ENCODE results near the gene TIGD6.
"Not testable (repeated sequence)": the region's sequence is repeated elsewhere in the genome, so short reads cannot be mapped to it uniquely, and the experiment has no call there.

TIGD6 gene

DNA sequence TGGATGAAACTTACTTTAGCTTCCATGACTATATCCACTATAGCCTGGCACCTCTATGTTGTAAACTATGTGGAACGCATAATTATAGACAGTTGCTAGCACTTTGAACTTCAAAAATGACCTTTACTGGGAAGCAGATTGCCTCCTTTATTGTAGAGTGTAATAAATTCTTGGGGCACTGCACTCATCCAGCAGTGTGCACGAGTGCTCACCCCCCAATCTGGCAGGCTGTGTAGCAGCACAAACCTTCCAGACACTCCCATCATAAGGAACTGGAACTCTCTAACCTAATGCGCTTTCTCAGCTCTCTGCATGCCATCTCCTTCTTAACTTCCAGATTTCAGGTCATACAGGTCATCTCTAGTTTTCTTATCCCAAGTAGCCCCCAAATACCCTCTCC lies 54.3 kb downstream of the TIGD6 start:
- no peak overlapping the region for H3K4me2 ChIP-seq (ENCODE audit: low read depth, low read length, poor library complexity, severe bottlenecking)
- TF ChIP-seq, protein P1, sequence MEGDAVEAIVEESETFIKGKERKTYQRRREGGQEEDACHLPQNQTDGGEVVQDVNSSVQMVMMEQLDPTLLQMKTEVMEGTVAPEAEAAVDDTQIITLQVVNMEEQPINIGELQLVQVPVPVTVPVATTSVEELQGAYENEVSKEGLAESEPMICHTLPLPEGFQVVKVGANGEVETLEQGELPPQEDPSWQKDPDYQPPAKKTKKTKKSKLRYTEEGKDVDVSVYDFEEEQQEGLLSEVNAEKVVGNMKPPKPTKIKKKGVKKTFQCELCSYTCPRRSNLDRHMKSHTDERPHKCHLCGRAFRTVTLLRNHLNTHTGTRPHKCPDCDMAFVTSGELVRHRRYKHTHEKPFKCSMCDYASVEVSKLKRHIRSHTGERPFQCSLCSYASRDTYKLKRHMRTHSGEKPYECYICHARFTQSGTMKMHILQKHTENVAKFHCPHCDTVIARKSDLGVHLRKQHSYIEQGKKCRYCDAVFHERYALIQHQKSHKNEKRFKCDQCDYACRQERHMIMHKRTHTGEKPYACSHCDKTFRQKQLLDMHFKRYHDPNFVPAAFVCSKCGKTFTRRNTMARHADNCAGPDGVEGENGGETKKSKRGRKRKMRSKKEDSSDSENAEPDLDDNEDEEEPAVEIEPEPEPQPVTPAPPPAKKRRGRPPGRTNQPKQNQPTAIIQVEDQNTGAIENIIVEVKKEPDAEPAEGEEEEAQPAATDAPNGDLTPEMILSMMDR (IDR thresholded peaks at IDR 0.05; ENCODE audit: insufficient read depth, low read length, poor library complexity, severe bottlenecking): no peak
- TF ChIP-seq EZH2phosphoT487 (conservative IDR thresholded peaks at IDR 0.05; ENCODE audit: low read length): no peak
- no peaks in the 10 kb centered on the region for H3K36me3 ChIP-seq (ENCODE audit: low read length)
- H3K9me2 ChIP-seq (replicated peaks; ENCODE audit: insufficient read depth, low read length): no peaks in the 10 kb centered on the region
- H2AFZ ChIP-seq (ENCODE audit: low read depth, low read length, severe bottlenecking): no peak overlapping the region
- no peaks in the 10 kb centered on the region for H3K9me3 ChIP-seq (ENCODE audit: insufficient read depth, low read length)
- H3K27me3 ChIP-seq (ENCODE audit: low read length): no peaks in the 10 kb centered on the region
- no peak overlapping the region for H3K4me3 ChIP-seq (ENCODE audit: insufficient read depth, low read length, poor library complexity, severe bottlenecking)
- no peaks in the 10 kb centered on the region for H4K20me1 ChIP-seq (ENCODE audit: low read depth, low read length)
- H3K27ac ChIP-seq (ENCODE audit: low read depth, low read length): no peak overlapping the region
- no peak overlapping the region for H3K9ac ChIP-seq (ENCODE audit: low read length)
- no peaks in the 10 kb centered on the region for H3F3A ChIP-seq (ENCODE audit: insufficient read depth)
- no peaks in the 10 kb centered on the region for H3K79me2 ChIP-seq (ENCODE audit: insufficient read depth, low read length)

DNA sequence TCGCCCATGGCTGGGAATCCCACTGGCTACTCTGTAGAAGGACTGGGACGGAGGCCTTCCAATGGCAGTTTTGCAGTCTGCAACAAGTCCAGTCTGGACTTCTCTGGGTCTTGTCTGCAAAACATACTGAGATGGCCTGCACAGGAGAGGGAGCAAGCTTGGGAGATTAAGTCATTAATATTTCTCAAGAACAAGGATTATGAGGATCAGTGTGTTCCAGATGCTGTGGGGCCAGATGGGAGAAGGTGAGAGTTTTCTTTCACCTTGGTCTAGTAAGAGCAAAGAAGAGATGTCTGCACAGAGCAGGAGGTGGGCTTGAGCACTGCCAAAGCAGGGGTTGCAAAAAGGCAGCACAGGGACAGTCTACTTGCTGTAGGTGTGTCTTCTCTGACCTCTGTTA lies 55.8 kb downstream of the TIGD6 start, which contains the start of gene PDE6A:
Gene PDE6A, minus strand, starts transcription at position 128 of the 400 bp plus-strand sequence. Its CDS starts 120 bp downstream, at position 8.
- Histone ChIP-seq H3K27me3 (ENCODE audit: low read length) (no peaks in the 10 kb centered on the region), H3K27ac (ENCODE audit: low read depth, low read length) (no peak within 1 kb of the TSS), H3K79me2 (ENCODE audit: insufficient read depth, low read length) (no peaks in the 10 kb centered on the region), H3K9me3 (ENCODE audit: insufficient read depth, low read length) (no peaks in the 10 kb centered on the region), H3K4me3 (ENCODE audit: insufficient read depth, low read length, poor library complexity, severe bottlenecking) (no peak within 1 kb of the TSS), H3K4me2 (ENCODE audit: low read depth, low read length, poor library complexity, severe bottlenecking) (no peak within 1 kb of the TSS), H4K20me1 (ENCODE audit: low read depth, low read length) (no peaks in the 10 kb centered on the region), H2AFZ (ENCODE audit: low read depth, low read length, severe bottlenecking) (no peak within 1 kb of the TSS), H3K9me2 (replicated peaks; ENCODE audit: insufficient read depth, low read length) (no peaks in the 10 kb centered on the region), H3K9ac (ENCODE audit: low read length) (no peak within 1 kb of the TSS), H3F3A (ENCODE audit: insufficient read depth) (no peaks in the 10 kb centered on the region), H3K36me3 (ENCODE audit: low read length) (no peaks in the 10 kb centered on the region)
- no peak for TF ChIP-seq EZH2phosphoT487 (conservative IDR thresholded peaks at IDR 0.05; ENCODE audit: low read length)
- TF ChIP-seq, protein P1 (IDR thresholded peaks at IDR 0.05; ENCODE audit: insufficient read depth, low read length, poor library complexity, severe bottlenecking): no peak

DNA sequence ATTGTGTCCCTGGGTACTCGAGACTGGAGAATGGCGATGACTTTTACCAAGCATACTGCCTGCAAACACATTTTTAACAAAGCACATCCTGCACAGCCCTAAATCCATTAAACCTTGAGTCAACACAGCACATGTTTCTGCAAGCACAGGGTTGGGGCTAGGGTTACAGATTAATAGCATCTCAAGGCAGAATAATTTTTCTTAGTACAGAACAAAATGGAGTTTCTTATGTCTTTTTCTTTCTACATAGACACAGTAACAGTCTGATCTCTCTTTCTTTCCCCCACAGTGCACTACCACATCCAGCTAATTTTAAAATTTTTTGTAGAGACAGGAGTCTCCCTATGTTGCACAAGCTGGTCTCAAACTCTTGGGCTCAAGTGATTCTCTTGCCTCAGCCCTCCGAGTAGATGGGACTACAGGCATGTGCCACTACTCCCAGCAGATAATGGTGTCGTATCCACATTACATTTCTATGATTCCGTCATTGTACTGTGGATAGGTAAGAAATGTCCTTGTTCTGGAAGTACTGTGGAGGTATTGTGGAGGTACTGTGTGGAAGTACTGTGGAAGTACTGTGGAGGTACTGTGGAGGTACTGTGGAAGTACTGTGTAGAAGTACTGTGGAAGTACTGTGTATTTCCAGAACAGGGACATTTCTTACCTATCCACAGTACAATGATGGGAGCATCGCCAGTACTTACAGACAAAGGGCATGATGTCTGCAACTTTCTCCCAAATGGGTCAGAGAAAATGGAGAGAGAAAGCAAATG lies 57.1 kb downstream of the TIGD6 start:
- not testable (repeated sequence) for H3K9me3 ChIP-seq (ENCODE audit: insufficient read depth, low read length); H3K27me3 ChIP-seq (ENCODE audit: low read length); H3K4me3 ChIP-seq (ENCODE audit: insufficient read depth, low read length, poor library complexity, severe bottlenecking); H3K79me2 ChIP-seq (ENCODE audit: insufficient read depth, low read length); H3K36me3 ChIP-seq (ENCODE audit: low read length); H3K9ac ChIP-seq (ENCODE audit: low read length); H3K27ac ChIP-seq (ENCODE audit: low read depth, low read length); H3F3A ChIP-seq (ENCODE audit: insufficient read depth); H2AFZ ChIP-seq (ENCODE audit: low read depth, low read length, severe bottlenecking); H3K4me2 ChIP-seq (ENCODE audit: low read depth, low read length, poor library complexity, severe bottlenecking); H3K9me2 ChIP-seq (replicated peaks; ENCODE audit: insufficient read depth, low read length); H4K20me1 ChIP-seq (ENCODE audit: low read depth, low read length)
